ENCODE results near the gene SLAIN1.

Gene SLAIN1

GRCh38 chr13:77751513-77752456 is 54.3 kb downstream of the SLAIN1 start:
- no peak for DNase-seq (ENCODE audit: low read depth)

GRCh38 chr13:77752512-77753069 is 55.1 kb downstream of the SLAIN1 start:
- no peak for DNase-seq (ENCODE audit: low read depth)

- DNase-seq (ENCODE audit: low read depth) = no peak
Measured at GRCh38 chr13:77760893-77761292, 63.4 kb downstream of the SLAIN1 start.

GRCh38 chr13:77767413-77767812 is 69.9 kb downstream of the SLAIN1 start:
- DNase-seq (ENCODE audit: low read depth) = no peak

GRCh38 chr13:77774181-77774580 is 76.7 kb downstream of the SLAIN1 start:
- no peak for DNase-seq (ENCODE audit: low read depth)

GRCh38 chr13:77776704-77777103 is 79.2 kb downstream of the SLAIN1 start:
- no peak for DNase-seq (ENCODE audit: low read depth)

- DNase-seq (ENCODE audit: low read depth) = no peak
Measured at GRCh38 chr13:77779552-77780272, 82.2 kb downstream of the SLAIN1 start.

- no peak for DNase-seq (ENCODE audit: low read depth)
Measured at GRCh38 chr13:77781808-77782207, 84.3 kb downstream of the SLAIN1 start.

- DNase-seq (ENCODE audit: low read depth) = no peak
Measured at GRCh38 chr13:77784515-77784914, 87.0 kb downstream of the SLAIN1 start.

GRCh38 chr13:77786695-77787287 is 89.3 kb downstream of the SLAIN1 start:
- no peak for DNase-seq (ENCODE audit: low read depth)

- no peak for DNase-seq (ENCODE audit: low read depth)
Measured at GRCh38 chr13:77789376-77789775, 91.9 kb downstream of the SLAIN1 start.

GRCh38 chr13:77800219-77800618 is 102.7 kb downstream of the SLAIN1 start:
- DNase-seq (ENCODE audit: low read depth) = no peak

- no peak for DNase-seq (ENCODE audit: low read depth)
Measured at GRCh38 chr13:77806518-77806917, 109.0 kb downstream of the SLAIN1 start.

GRCh38 chr13:77807431-77808135 is 110.1 kb downstream of the SLAIN1 start:
- no peak for DNase-seq (ENCODE audit: low read depth)

- DNase-seq (ENCODE audit: low read depth) = no peak
Measured at GRCh38 chr13:77810430-77810829, 112.9 kb downstream of the SLAIN1 start.

GRCh38 chr13:77810878-77811277 is 113.4 kb downstream of the SLAIN1 start:
- DNase-seq (ENCODE audit: low read depth) = no peak

- no peak for DNase-seq (ENCODE audit: low read depth)
Measured at GRCh38 chr13:77811381-77811780, 113.9 kb downstream of the SLAIN1 start.

GRCh38 chr13:77811981-77812380 is 114.5 kb downstream of the SLAIN1 start:
- DNase-seq (ENCODE audit: low read depth) = no peak

Data from T-helper 22 cell (primary cell).